HL-60/S4 treated with phorbol 12-myristate 13-acetate at 8.2 ng/mL for 4 days and 3 days (cell line): Measurements from ENCODE around the gene MBD3L5.
"Not testable (repeated sequence)": the region's sequence is repeated elsewhere in the genome, so short reads cannot be mapped to it uniquely, and the experiment has no call there.

Source experiments
- in situ Hi-C: fragments of 300-500 bp; cut with MboI; formaldehyde crosslinking; loops from 2 replicates; pipeline ENCODE4 v1.15.0; 2022; ENCODE audit warnings: low sequenced_read_pairs

The MBD3L5 gene

DNA sequence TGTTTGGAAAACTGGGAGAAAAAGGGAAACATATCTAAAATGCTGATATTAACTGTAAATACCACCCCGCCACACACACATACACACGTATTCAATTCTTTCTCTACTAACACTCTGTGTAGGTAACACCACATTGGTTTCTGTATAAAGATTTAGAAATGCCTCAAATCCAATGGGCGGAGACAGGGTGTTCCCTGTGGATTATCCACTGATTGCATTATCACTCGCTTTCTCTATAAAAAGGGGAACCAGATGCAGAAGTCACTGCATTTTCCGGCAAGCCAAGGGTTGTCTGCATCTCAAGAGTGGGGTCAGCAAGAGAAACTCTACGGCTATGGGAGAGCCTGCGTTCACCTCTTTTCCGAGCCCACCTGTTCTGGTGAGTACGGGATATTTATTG, at the start of gene MBD3L5:
Gene MBD3L5 (plus strand): TSS at position 301 of the 400 bp plus-strand sequence. CDS start 34 bp downstream, at position 335.
- in situ Hi-C loops, result not testable (repeated sequence)

DNA sequence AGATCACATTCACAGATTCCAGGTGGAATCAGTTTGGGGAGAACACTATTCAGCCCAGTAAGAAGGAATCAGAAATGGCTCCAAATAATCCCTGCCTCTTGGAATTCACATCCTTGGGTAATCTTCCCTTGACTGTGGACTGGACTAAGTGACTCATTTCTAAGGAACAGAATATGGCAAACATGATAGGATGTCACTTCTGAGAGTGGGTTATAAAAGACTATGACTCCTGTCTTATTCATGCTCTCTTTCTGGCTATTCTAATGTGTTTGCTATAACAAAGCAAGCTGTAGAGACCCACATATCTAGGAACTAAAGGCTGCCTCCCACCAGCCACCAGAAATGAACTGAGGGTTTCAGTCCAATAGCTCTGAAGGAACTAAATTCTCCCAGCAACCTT, 46.9 kb upstream of the MBD3L5 start:
- in situ Hi-C loops, result no loop called here

- in situ Hi-C loops, result no loop called here
Measured at GRCh38 chr19:6987850-6988249, 42.5 kb upstream of the MBD3L5 start.

DNA sequence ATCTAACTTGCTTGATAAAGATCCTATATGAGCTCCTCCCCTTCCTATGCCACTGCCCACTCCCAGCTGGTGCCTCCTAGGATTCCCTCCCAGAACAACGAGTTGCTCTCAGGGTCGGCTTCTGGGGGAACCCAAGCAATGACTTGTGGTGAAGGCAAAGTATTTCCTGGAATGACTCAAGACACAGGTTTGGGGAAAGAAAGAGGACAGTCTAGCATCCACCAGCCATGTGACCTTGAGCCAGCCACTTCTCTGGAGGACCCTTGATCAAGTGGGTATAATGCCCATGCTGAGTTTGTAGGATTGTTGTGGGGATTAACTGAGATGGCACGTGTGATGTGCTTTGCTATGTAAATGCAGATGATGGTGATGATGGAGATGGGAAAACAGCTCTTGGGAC, 42.1 kb upstream of the MBD3L5 start:
- in situ Hi-C loops, result no loop called here

- in situ Hi-C loops, result no loop called here
Measured at GRCh38 chr19:6995054-6995453, 35.3 kb upstream of the MBD3L5 start.

- in situ Hi-C loops, result no loop called here
Measured at GRCh38 chr19:6996810-6997209, 33.6 kb upstream of the MBD3L5 start.

DNA sequence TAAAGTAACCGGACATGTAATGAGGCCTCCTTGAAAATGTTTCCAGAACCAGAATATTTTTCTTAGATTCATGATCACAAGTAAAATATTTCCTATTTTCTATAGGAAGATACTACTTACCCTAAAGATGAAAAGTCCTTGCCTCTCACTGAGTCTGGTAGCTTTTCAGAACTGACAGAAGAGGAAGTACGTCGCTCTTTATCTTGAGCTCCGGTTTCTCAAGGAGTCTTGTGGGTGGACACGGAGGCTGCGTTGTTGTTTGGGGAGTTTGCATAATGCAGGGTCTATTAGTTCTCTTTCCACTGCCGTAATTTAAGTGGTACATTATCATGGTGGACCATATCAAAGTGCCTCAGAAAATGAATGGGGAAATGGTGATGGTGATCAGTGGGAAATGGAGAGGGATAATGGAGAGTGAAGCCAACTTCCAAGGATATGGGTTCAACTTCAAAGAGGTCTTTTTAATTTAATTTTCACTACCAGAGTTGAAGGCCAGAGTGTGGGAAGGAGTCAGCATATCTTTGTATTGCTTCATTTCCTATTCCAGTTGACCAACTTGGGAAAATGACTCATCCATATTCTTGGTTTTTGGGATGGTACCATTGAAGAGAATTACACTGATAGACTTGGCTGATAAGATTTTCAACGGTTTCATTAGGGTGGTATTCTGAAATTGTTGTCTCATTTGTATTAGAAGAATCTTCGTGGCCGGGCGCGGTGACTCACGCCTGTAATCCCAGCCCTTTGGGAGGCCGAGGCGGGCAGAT, 32.5 kb upstream of the MBD3L5 start:
- in situ Hi-C loops, result no loop called here

DNA sequence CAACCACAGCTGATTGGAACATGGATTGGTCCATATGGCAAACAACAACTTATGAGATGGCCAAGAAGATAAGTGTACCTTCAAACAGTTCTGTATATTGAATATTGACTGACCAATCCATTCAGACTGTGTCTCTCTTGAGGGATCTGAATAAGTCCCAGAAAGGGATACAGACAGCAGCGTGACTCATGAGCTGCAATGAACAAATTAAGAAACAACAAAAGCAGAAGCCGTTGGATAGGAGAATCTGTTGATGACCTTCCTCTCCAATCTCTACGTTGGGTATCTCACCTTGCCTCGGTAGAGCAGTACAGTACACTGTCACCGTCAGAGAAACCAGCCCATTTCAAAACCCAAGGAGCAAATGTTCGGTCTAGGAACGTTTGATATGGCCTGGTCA, 30.4 kb upstream of the MBD3L5 start:
- in situ Hi-C loops, result loop anchor here (10.0 kb wide), 1 partner anchor 75 kb away; no protein-coding TSS in a partner anchor

DNA sequence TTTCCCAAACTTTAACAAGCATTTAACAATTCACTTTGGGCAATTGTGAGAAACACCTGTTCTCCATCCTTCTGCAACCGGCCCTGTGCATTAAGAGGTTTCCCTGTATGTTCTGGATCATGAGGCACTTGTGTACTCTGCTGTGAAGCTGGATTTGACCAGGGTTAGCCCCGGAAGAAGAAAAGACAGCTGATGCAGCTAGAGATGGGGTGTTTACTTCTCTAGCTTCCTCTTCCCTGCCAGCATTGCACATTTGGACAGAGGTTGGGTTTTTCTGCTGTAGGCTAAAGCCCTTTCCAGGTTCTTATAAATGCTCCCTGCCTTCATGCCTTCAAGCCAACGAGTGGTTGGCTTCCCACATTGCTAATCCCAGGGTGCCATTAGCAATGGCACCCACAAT, 30.0 kb upstream of the MBD3L5 start:
- in situ Hi-C loops, result loop anchor here (10.0 kb wide), 1 partner anchor 74 kb away; no protein-coding TSS in a partner anchor

DNA sequence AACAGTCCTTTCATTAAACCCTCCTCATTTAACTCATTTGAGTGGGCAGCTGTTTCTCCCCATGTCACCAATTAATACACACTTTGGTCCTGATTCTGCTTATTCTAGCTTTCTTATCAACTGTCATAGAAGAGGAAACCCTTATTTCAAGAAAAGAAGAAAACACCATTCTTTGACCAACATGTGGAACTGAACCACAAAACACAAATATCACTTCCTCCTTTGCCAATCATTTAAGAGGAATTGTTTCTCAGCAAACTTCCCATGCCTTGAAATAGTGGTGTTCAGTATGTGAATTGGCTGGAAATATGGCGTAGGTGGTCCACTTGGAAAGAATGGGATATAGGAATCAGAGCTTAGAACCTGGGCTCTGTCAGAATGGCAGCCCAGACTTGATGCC, 29.6 kb upstream of the MBD3L5 start:
- in situ Hi-C loops, result loop anchor here (10.0 kb wide), 1 partner anchor 74 kb away; no protein-coding TSS in a partner anchor

GRCh38 chr19:7004313-7004931, 26.0 kb upstream of the MBD3L5 start:
- in situ Hi-C loops, result loop anchor here (10.0 kb wide), 1 partner anchor 70 kb away; no protein-coding TSS in a partner anchor

GRCh38 chr19:7006135-7006704, 24.2 kb upstream of the MBD3L5 start:
- in situ Hi-C loops, result loop anchor here (10.0 kb wide), 1 partner anchor 69 kb away; no protein-coding TSS in a partner anchor

DNA sequence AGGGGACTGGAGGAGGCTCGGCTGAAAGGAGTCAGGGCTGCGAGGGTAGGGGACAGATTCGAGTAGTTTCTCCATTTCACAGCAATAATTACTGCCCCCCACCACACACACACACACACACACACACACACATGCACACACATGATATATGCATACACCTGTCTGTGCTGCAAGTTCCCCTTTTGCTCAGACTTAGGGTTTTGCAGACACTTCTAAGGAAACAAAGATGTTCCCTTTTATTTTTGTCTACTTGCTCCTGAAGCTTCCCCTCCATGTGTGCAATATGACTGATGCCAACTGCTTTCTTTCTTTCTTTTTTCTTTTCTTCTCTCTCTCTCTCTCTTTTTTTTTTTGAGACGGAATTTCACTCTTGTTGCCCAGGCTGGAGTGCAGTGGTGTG, 22.5 kb upstream of the MBD3L5 start:
- in situ Hi-C loops, result loop anchor here (10.0 kb wide), 1 partner anchor 67 kb away; no protein-coding TSS in a partner anchor

DNA sequence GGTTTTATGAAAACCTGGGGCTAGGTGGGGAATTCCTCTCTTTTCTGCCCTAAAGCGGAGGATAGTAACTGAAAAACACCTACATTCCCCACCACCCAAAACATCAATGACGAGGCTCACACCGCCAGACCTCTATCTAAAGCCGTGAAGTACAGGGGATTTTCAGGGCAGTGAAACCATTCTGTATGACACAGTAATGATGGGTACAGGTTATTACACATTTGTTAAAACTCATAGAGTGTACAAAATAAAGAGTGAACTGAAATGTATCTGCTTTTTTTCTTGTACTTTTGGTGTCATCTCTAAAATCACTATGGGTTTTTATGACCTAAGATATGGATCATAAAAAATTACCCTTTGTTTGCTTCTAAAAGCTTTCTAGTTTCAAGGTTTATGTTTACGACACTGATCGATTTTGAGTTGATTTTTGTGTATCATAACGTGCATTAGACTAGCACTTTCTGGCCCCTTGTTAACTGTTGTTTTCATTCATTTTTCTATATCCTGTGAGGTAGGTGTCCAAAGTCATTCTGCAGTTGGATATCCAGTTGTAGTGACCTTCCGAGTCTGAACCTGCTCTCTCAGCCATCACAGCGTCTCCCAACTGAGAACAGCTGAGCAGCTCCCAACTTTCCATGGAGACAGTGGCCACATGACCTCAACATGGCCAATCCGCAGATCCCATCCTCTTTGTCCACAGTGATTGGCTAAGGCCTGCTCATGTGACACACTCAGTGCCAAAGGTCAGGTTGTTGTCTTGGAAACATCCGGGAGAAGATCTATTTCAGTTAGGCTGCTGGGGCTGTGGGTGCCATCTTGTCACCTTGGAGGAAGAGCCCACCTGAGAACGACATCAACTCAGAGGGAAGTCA, 19.4 kb upstream of the MBD3L5 start:
- in situ Hi-C loops, result no loop called here

DNA sequence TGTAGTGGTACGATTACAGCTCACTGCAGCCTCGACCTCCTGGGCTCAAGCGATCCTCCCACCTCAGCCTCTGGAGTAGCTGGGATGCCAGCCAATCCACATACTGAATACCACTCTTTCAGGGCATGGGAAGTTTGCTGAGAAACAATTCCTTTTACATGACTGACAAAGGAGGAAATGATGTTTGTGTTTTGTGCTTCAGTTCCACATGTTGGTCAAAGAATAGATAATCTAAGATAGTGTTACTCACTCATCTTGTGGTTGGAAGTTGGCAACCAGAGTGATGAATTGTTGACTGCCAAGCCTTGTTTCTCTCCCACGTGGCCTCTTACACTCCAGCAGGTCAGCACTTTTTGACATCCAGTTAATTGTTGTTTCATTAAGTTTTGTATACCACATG, 16.7 kb upstream of the MBD3L5 start:
- in situ Hi-C loops, result no loop called here

DNA sequence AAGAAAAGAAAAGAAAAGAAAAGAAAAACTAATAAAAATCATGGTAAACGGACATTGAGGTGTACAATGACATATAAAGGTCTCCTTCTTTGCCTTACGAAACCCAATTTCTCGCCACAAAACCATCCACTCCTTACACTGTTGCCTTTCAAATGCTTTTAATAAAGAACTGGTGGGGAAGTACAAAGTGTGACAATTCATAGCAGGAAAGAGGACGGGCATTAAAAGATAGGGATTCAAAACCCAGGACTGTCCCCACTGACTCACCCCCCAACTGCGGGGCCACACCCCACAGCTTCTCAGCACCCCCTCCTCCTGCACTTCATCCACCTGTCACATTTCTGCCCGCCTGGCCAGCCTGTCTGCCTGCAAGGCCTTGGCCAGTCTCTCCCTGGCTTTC, 11.6 kb upstream of the MBD3L5 start:
- in situ Hi-C loops, result no loop called here

DNA sequence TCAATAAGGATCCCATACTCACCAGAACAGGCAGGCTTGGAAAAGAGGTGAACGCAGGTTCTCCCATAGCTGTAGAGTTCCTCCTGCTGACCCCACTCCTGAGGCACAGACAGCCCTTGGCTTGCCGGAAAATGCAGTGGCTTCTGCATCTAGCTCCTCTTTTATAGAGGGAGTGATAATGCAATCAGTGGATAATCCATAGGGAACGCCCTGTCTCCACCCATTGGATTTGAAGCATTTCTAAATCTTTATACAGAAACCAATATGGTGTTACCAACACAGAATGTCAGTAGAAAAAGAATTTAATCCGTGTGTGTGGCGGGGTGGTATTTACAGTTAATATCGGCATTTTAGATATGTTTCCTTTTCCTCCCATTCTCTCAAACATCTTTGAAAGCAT, 9.0 kb upstream of the MBD3L5 start, which contains the start of gene MBD3L2B:
Gene MBD3L2B (minus strand): TSS at position 101 of the 400 bp plus-strand sequence. CDS start 34 bp downstream, at position 67.
- in situ Hi-C loops, result not testable (repeated sequence)

GRCh38 chr19:7028790-7029189, 1.6 kb upstream of the MBD3L5 start:
- in situ Hi-C loops, result not testable (repeated sequence)

DNA sequence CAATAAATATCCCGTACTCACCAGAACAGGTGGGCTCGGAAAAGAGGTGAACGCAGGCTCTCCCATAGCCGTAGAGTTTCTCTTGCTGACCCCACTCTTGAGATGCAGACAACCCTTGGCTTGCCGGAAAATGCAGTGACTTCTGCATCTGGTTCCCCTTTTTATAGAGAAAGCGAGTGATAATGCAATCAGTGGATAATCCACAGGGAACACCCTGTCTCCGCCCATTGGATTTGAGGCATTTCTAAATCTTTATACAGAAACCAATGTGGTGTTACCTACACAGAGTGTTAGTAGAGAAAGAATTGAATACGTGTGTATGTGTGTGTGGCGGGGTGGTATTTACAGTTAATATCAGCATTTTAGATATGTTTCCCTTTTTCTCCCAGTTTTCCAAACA, 9.7 kb downstream of the MBD3L5 start, which contains the start of gene MBD3L4:
Gene MBD3L4 (minus strand): TSS at position 101 of the 400 bp plus-strand sequence. CDS start 35 bp downstream, at position 66.
- in situ Hi-C loops, result not testable (repeated sequence)

DNA sequence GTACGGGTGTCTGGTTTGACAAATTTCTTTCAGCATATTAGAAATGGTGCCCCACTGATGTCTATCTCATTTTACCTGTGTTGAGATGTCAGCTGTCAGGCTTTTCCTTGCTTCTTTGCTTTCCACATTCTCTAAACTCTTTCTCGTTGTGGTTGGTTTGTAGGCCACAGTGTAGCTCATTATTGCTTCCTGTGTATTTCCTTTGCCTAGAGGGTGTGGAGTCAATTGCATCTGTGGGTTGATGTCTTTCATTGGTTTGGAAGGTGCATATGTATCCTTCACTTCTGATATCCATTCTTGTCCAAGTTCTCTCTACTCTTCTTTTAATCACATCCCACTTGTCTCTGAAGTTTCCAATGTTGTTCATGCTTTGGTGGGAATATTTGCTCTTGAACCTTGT, 11.2 kb downstream of the MBD3L5 start:
- in situ Hi-C loops, result not testable (repeated sequence)
